GM21515 (cell line): ENCODE results near the gene SPTLC3.
A peak's percentile ranks its signal among the peaks of the same experiment; 100 is the strongest.

Source experiments
- ATAC-seq: cut with Tn5 transposase; IDR thresholded peaks from one replicate; pipeline ENCODE4 v1.9.1; 2021; ENCODE audit not compliant: unreplicated experiment

SPTLC3 gene

GRCh38 chr20:13089950-13090469, 81.2 kb downstream of the SPTLC3 start:
- ATAC-seq = no peak

- ATAC-seq = no peak
Measured at GRCh38 chr20:13092111-13092510, 83.3 kb downstream of the SPTLC3 start.

DNA sequence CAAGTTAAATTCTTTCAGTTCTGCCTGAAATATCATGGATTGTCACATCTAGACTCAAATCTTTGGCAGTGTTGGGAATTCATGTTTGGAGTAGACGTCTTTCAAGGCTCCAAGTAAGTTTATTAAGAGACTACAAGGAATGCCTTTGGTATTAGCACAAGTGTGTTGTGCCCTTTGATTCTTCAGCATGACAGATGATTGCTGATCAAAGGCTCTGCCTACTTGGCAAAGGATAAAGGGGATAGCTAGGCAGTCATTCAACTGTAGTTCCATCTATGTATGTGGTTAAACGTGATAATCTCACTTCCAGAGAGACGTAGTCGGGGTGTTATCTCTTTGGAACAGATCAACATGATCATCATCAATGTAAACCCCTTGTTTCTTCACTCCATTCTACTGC, 86.2 kb downstream of the SPTLC3 start:
- no peak for ATAC-seq

GRCh38 chr20:13098720-13099355, 90.1 kb downstream of the SPTLC3 start:
- ATAC-seq = no peak

DNA sequence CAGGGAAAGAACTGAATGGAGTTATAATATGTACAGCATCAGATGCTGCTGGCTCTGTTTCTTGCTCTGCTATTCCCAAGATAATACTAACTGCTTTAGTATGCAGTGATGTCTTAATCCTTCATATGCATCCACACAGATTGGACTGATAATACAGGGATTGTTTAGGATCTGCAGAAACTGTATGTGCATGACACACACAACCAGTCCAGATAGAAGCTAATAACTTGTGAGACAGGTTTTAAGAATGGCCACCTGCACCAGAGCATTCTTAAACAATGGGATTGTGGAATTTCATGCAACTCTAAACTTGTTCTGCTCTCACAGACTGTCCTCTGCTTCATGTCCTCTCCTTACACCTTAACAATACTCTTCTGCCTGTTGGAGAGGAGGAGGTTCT, 90.9 kb downstream of the SPTLC3 start:
- no peak for ATAC-seq

- no peak for ATAC-seq
Measured at GRCh38 chr20:13101276-13101675, 92.5 kb downstream of the SPTLC3 start.

DNA sequence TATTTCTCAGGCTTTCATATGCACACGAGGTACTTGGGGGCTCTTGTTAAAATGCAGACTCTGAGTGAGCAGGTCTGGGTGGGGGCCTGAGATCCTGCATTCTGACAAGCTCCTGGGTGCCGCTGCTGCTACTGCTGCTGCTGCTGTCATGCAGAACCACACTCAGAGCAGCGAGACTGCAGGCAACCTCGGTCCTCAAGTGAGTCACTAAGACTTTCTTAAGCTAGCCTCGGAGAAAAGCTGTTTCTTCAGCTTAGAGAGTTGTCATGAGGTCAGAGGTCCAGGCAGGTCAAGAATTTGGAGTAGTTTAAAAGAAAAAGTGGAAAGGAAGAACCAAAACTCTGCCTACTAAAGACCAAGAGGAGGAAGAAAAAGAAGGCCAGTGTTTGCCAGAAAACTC, 92.9 kb downstream of the SPTLC3 start:
- no peak for ATAC-seq

DNA sequence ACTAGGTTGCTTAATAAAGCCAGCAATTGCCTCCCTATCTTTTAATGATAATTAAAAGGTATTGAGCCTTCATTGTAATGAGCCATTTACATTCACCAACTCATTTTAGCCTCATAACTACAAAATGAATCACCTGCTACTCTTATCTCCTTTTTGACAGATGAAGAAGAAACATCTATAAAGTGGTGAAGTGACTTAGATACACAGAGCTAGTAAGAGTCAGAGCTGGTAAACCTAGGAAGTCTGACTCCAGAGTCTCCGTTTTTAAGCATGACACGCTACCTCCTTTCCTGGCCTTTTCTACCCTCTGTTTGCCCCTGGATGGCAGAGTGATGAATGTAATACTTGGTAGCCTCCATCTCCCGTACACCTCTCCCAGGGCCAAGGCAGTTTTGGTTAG, 93.5 kb downstream of the SPTLC3 start:
- ATAC-seq = no peak

DNA sequence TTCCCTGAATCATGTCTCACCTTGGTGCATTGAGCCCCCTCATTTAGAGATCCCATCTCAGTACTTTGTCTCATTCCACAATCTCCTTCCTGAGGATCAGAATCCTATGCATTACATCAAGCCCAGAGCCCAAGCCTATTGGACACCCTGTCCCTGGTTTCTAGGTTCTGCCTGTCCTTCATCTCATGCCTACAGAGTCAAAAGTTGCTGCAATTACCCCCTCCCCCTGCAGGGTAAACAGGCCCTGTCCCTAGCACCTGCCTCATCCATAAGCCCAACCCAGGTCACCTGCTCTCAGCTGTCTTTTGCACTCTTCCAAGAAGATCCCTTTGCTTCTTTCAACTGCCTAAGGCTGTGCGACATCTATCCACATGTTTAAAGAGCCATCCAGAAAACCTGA, 93.9 kb downstream of the SPTLC3 start:
- ATAC-seq = no peak

DNA sequence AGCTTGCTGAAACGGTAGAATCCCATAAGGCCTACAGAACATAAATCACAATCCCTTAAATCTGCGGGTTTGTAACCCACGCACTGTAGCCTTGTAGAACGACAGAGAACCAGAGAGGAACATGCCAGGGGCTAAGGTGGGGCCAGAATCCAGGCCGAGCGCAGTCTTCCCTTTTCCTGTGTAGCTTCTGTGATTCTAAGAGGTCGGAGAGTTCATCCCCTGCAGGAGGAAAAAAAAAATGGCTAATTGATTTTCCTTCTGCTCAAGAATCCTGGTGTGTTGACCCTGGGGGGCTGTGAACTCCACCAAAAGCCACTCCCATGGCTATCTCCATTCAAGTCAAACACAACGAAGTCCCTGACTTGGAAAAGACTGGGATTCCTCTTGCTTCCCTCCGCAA, 96.3 kb downstream of the SPTLC3 start:
- ATAC-seq = no peak

DNA sequence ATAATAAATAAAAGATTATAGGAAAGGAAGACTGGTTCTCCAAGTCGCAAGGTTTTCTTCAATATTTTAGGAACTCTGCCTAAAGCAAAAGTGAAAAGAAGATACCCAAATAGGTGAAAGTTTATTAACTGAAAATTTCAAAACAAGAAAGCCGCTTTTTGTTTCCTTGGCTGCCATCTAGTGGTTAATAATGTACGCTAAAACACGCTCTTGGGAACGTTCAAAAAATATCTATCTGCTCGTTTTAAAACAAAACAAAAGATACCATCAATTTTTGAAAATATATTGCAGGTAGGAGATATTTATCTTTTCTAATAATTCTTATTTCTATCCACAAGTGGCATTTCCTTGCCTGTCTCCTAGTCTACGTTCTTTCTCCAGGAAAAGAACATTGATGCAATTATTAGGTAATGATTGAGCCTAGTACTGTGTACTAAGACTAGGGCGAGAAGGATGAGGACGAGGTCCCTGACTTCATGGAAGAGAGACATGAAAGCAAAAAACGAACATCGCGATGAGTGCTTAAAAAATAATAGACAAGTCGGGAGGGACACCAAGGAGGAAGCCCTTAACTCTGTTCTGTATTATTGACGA, 97.2 kb downstream of the SPTLC3 start:
- no peak for ATAC-seq

DNA sequence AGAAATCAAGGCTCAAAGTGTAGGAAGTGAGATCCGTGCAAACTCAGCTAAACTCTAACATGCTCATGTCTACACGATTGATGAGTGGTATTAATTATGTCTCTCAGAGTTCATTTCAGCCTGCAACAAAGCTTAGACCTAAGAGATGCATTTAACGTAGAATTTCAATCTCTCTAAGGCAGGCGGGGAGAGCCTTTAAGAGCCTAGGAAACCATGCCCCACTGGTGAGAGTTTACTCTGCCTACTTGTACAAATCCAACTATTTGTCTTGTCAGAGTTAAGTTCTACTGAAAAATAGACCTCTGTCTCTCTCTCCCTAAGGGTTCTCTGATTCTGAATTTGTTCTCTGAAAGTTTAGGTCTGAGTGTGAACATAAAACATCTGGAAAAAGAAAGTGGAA, 100.9 kb downstream of the SPTLC3 start:
- ATAC-seq = no peak

GRCh38 chr20:13110796-13111195, 102.0 kb downstream of the SPTLC3 start:
- no peak for ATAC-seq

DNA sequence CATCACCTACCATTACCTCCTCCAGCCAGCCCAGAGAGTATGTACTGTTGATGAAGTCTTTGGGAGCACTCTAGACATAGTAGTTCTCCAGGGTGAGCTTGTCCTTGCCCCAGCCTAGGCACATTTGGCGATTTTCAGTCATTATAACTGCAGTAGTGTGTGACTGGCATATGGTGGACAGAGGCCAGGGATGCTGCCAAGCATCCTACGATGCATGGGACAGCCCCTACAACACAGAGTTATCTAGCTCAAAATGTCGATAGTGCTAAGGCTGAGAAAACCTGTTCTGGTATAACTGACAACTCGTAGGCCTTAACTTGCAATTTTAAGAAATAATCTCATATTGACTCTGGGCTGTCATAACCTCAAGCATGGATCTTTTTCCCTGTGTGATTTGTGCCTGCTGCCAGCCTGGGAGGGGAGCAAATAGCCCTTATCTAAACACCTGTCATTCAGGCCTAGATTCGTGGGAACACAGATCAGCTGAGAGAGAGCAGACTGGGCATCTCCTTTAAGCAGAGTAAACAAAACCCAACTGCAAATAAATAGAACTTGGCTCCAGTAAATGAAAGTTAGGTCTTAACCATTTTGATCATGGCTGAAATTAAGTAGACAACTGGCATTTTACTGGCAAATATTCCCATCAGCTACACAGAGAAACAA, 102.6 kb downstream of the SPTLC3 start:
- ATAC-seq = no peak

- no peak for ATAC-seq
Measured at GRCh38 chr20:13113731-13114130, 105.0 kb downstream of the SPTLC3 start.

- ATAC-seq = no peak
Measured at GRCh38 chr20:13117200-13117599, 108.4 kb downstream of the SPTLC3 start.

GRCh38 chr20:13118676-13119075, 109.9 kb downstream of the SPTLC3 start:
- no peak for ATAC-seq

DNA sequence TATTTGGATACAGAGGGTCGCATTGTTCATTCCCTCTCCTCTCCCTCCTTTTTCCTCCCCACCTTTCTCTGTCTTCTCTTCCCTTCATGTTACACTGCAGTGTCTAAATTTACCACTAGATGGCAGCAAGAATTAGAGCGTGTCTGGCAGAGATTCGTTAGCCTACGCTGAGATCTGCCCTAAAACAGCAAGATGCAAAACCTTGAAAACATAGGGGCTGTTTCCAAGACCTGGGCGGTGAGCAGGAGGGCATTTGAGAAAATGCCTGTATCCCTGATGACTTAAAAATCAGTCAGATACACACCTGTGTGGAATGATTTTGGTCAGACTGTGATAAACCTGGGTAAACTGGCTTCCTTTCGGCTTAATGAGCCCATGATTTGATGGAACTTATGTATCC, 110.8 kb downstream of the SPTLC3 start:
- ATAC-seq = peak; percentile 50

- no peak for ATAC-seq
Measured at GRCh38 chr20:13120471-13120870, 111.7 kb downstream of the SPTLC3 start.

DNA sequence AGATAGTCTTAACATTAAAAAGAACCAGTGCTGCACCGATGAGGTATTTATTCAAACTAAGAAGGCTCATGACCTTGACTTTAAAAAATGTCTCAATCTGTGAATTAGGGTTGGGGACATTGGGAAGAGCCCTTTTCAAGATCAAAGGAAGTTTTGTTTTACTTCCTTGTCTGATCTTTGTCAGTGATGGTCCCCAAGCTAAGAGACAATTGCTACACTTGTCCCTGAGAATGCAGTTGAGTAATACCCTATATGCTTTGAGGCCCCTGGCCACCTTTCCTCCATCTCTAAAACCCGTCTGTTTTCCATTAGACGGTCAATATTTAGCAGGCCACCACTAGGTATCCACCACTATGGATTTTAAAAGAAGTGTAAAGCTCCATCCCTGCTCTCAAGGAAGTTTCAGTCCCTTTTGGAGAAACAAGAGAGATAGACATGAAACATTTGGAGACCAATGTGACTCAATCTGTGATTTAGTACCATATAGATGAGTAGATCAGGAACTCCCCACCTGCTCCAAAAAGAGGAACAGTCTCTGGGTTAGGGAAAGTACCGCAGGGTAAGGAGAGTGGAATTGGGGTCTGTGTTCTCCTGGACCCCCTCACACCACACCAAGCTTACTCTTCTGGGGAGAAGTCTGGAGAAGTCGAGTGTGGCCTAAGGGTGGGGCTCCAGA, 113.2 kb downstream of the SPTLC3 start:
- ATAC-seq = no peak

DNA sequence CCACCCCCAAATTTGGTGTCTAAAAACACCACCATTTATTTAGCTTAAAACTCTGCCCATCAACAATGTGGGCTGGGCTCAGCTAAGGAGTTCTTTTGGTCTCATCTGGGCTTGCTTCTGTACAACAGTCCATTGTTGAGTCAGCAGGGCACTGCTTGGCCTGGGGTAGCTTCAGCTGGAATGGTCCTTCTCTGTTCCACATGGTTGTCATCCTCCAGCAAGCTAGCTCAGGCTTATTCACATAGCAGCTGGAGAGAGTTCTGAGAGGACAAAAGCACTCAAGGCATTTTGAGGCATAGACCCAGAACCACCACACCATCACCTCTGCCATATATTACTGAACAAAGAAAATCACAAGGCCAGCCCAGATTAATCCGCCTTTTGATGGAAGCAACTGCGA, 116.7 kb downstream of the SPTLC3 start:
- ATAC-seq = no peak

GRCh38 chr20:13128173-13128572, 119.4 kb downstream of the SPTLC3 start:
- no peak for ATAC-seq
